H1 (cell line): Measurements from ENCODE around the gene COMMD8. TPM values are rescaled to one million over a fixed set of nuclear protein-coding genes. Genes with fewer than 3 reads are reported as not detected.

ENCODE experiments used
- CTCF ChIA-PET: fragments of 300-600 bp; sonication (Branson Sonifier 250); formaldehyde crosslinking; loops from one replicate; lab custom pipeline; 2021; ENCODE audit not compliant: partially characterized antibody; lab: Charles Lee
- POLR2A ChIA-PET: fragments of 300-600 bp; sonication (Branson Sonifier 250); formaldehyde crosslinking; loops from one replicate; lab custom pipeline; 2021; ENCODE audit warnings: inconsistent platforms; ENCODE audit not compliant: partially characterized antibody; lab: Charles Lee
- DNase-seq, 2 experiments: peaks; one replicate each; pipeline versions ENCODE4 v3.0.0 to v3.0.0-alpha.2; 2010 to 2022; ENCODE audit warnings: low spot score in 2 of 2, low read depth in 1 of 2, mixed read lengths in 1 of 2
- FAIRE-seq: peaks from 2 replicates; lab custom pipeline; 2011; peaks lifted over from hg19 to GRCh38; lab: Jason Lieb, UNC
- H2AFZ ChIP-seq: 2 replicates; pipeline ENCODE4 v1.8.1; 2012; ENCODE audit warnings: low read length, inconsistent platforms
- H2AK5ac ChIP-seq: 2 replicates; pipeline ENCODE4 v1.6.1; 2013; ENCODE audit warnings: low read depth, low read length
- H2BK120ac ChIP-seq: replicated peaks from 2 replicates; pipeline ENCODE3; 2013; ENCODE audit warnings: low read depth, low read length, inconsistent platforms
- H2BK12ac ChIP-seq: 2 replicates; pipeline ENCODE4 v1.6.1; 2013; ENCODE audit warnings: low read depth, low read length
- H2BK15ac ChIP-seq: 2 replicates; pipeline ENCODE4 v1.6.1; 2013; ENCODE audit warnings: low read length
- H2BK20ac ChIP-seq: 2 replicates; pipeline ENCODE4 v1.6.1; 2013; ENCODE audit warnings: low read length
- H2BK5ac ChIP-seq: 2 replicates; pipeline ENCODE4 v1.6.1; 2013; ENCODE audit warnings: low read depth, low read length
- H3K14ac ChIP-seq: 2 replicates; pipeline ENCODE4 v1.6.1; 2013; ENCODE audit warnings: inconsistent platforms; ENCODE audit not compliant: insufficient read length
- H3K18ac ChIP-seq: 2 replicates; pipeline ENCODE4 v1.6.1; 2013; ENCODE audit warnings: low read length; ENCODE audit errors: extremely low read depth
- H3K23ac ChIP-seq: 2 replicates; pipeline ENCODE4 v1.6.1; 2013; ENCODE audit warnings: inconsistent platforms; ENCODE audit not compliant: insufficient read length
- H3K23me2 ChIP-seq: 2 replicates; pipeline ENCODE4 v1.6.1; 2013; ENCODE audit warnings: low read depth, low read length
- H3K27ac ChIP-seq: 2 replicates; pipeline ENCODE4 v1.6.1; 2011; ENCODE audit warnings: low read depth, low read length, inconsistent platforms
- H3K27me3 ChIP-seq, 4 experiments: replicated peaks in 1 of 4; 1 replicate in 1 of 4; 2 replicates in 3 of 4; pipeline versions ENCODE4 v1.6.1 to v1.8.1; 2011 to 2013; ENCODE audit warnings: low read length in 3 of 4, mild to moderate bottlenecking in 3 of 4, inconsistent platforms in 2 of 4, mixed read lengths in 2 of 4, moderate library complexity in 1 of 4; ENCODE audit not compliant: control insufficient read depth in 3 of 4, insufficient read depth in 3 of 4; ENCODE audit errors: extremely low read depth in 1 of 4
- H3K36me3 ChIP-seq, 4 experiments: 2 replicates each; pipeline versions ENCODE4 v1.6.1 to v1.8.1; 2011 to 2013; ENCODE audit warnings: mild to moderate bottlenecking in 4 of 4, low read length in 3 of 4, moderate library complexity in 2 of 4, control low read depth in 1 of 4, inconsistent platforms in 1 of 4; ENCODE audit not compliant: insufficient read depth in 4 of 4, control insufficient read depth in 2 of 4
- H3K4ac ChIP-seq: replicated peaks from 2 replicates; pipeline ENCODE3; 2013; ENCODE audit warnings: low read length, low read depth, mixed read lengths, inconsistent platforms; ENCODE audit not compliant: insufficient read length
- H3K4me1 ChIP-seq, 4 experiments: replicated peaks in 1 of 4; 1 replicate in 1 of 4; 2 replicates in 3 of 4; pipeline versions ENCODE4 v1.6.1 to v1.8.1; 2011 to 2013; ENCODE audit warnings: low read length in 3 of 4, inconsistent platforms in 2 of 4, mixed read lengths in 1 of 4; ENCODE audit not compliant: insufficient read depth in 4 of 4, control insufficient read depth in 3 of 4
- H3K4me2 ChIP-seq, 2 experiments: 2 replicates each; pipeline versions ENCODE4 v1.6.1 to v1.8.1; 2011 to 2013; ENCODE audit warnings: low read depth in 2 of 2, low read length in 2 of 2, control low read depth in 1 of 2, inconsistent platforms in 1 of 2, mild to moderate bottlenecking in 1 of 2; ENCODE audit not compliant: insufficient read depth in 1 of 2
- H3K4me3 ChIP-seq, 4 experiments: fragments of 200-600, 300-600 bp in 1 of 4; sonication (generic), shearing (Covaris generic), sonication (Bioruptor Twin) in 1 of 4; 2 replicates each; pipeline versions ENCODE4 v1.5.1 to v1.8.1; 2011 to 2016; ENCODE audit warnings: low read length in 4 of 4, low read depth in 3 of 4, control low read depth in 2 of 4, inconsistent platforms in 2 of 4, mild to moderate bottlenecking in 2 of 4, mixed read lengths in 1 of 4, moderate library complexity in 1 of 4; ENCODE audit not compliant: insufficient read depth in 2 of 4; ENCODE audit errors: extremely low read depth in 1 of 4
- H3K56ac ChIP-seq: replicated peaks from 2 replicates; pipeline ENCODE3; 2013; ENCODE audit warnings: low read depth, mild to moderate bottlenecking, mixed read lengths, low read length, inconsistent platforms; ENCODE audit not compliant: insufficient read length
- H3K79me1 ChIP-seq: 2 replicates; pipeline ENCODE4 v1.6.1; 2013; ENCODE audit warnings: low read depth, low read length, control low read depth
- H3K79me2 ChIP-seq, 2 experiments: 2 replicates each; pipeline versions ENCODE4 v1.6.1 to v1.8.1; 2012 to 2013; ENCODE audit warnings: low read length in 2 of 2, mild to moderate bottlenecking in 2 of 2, inconsistent platforms in 1 of 2; ENCODE audit not compliant: insufficient read depth in 2 of 2, control insufficient read depth in 1 of 2
- H3K9ac ChIP-seq, 4 experiments: replicated peaks in 1 of 4; 1 replicate in 1 of 4; 2 replicates in 3 of 4; pipeline versions ENCODE4 v1.6.1 to v1.8.1; 2011 to 2013; ENCODE audit warnings: low read depth in 3 of 4, low read length in 3 of 4, control low read depth in 2 of 4, mild to moderate bottlenecking in 2 of 4, moderate library complexity in 2 of 4, inconsistent platforms in 1 of 4; ENCODE audit errors: extremely low read depth in 1 of 4
- H3K9me3 ChIP-seq, 2 experiments: 2 replicates each; pipeline versions ENCODE4 v1.6.1 to v1.8.1; 2012 to 2013; ENCODE audit warnings: mild to moderate bottlenecking in 2 of 2, moderate library complexity in 2 of 2, control low read depth in 1 of 2, inconsistent platforms in 1 of 2, low read depth in 1 of 2, low read length in 1 of 2, mixed read lengths in 1 of 2; ENCODE audit not compliant: insufficient read depth in 2 of 2
- H4K20me1 ChIP-seq, 2 experiments: replicated peaks in 1 of 2; 2 replicates each; pipeline versions ENCODE3 to v1.8.1; 2011 to 2013; ENCODE audit warnings: inconsistent platforms in 2 of 2, low read length in 2 of 2, mild to moderate bottlenecking in 1 of 2; ENCODE audit not compliant: insufficient read depth in 2 of 2, control insufficient read depth in 1 of 2
- H4K5ac ChIP-seq: 2 replicates; pipeline ENCODE4 v1.6.1; 2013; ENCODE audit warnings: low read length, low read depth, mixed read lengths, inconsistent platforms; ENCODE audit not compliant: insufficient read length
- H4K8ac ChIP-seq: 2 replicates; pipeline ENCODE4 v1.8.0; 2013; ENCODE audit warnings: mild to moderate bottlenecking, moderate library complexity, low read length, inconsistent platforms; ENCODE audit not compliant: insufficient read depth; ENCODE audit errors: extremely low read depth
- H4K91ac ChIP-seq: replicated peaks from 2 replicates; pipeline ENCODE3; 2013; ENCODE audit warnings: low read length, mixed read lengths, inconsistent platforms; ENCODE audit not compliant: insufficient read length
- BRCA1 ChIP-seq: IDR thresholded peaks from 2 replicates; pipeline ENCODE4 v1.6.1; 2012; ENCODE audit warnings: low read depth, low read length, improper control_type of control experiment
- CBX5 ChIP-seq: fragments of 300-800, 300-1000 bp; sonication (generic); IDR thresholded peaks from 2 replicates; pipeline ENCODE4 v1.7.1; 2016; ENCODE audit warnings: antibody characterized with exemption, low read length, low read depth
- EZH2 ChIP-seq: fragments of 200-600 bp; sonication (generic); IDR thresholded peaks from 2 replicates; pipeline ENCODE4 v1.7.1; 2012; ENCODE audit warnings: low read depth, mild to moderate bottlenecking, moderate library complexity, low read length, inconsistent platforms; ENCODE audit not compliant: severe bottlenecking
- HDAC2 ChIP-seq, 2 experiments: fragments of 300-600 bp in 1 of 2; sonication (generic) in 1 of 2; IDR thresholded peaks; 2 replicates each; pipeline ENCODE4 v1.6.1; 2011 to 2012; ENCODE audit warnings: low read depth in 2 of 2, low read length in 2 of 2, mild to moderate bottlenecking in 2 of 2, moderate library complexity in 2 of 2, borderline replicate concordance in 1 of 2, inconsistent platforms in 1 of 2
- SAP30 ChIP-seq: fragments of 300-600 bp; sonication (generic); IDR thresholded peaks from 2 replicates; pipeline ENCODE4 v1.7.1; 2012; ENCODE audit warnings: low read length, moderate library complexity, mild to moderate bottlenecking, inconsistent platforms; ENCODE audit not compliant: insufficient read depth, insufficient replicate concordance
- SP4 ChIP-seq: IDR thresholded peaks from 2 replicates; pipeline ENCODE4 v1.6.1; 2012; ENCODE audit warnings: low read length, inconsistent platforms
- SUZ12 ChIP-seq: fragments of 200-600 bp; sonication (generic); IDR thresholded peaks from 2 replicates; pipeline ENCODE4 v1.6.1; 2012; ENCODE audit warnings: mild to moderate bottlenecking, inconsistent platforms, low read length, moderate library complexity, mixed read lengths
- TAF1 ChIP-seq: IDR thresholded peaks from 2 replicates; pipeline ENCODE4 v1.6.1; 2011; ENCODE audit warnings: mild to moderate bottlenecking, low read depth, low read length
- TCF12 ChIP-seq: IDR thresholded peaks from 2 replicates; pipeline ENCODE4 v1.6.1; 2011; ENCODE audit warnings: low read depth, mild to moderate bottlenecking, low read length
- WGBS, 2 experiments: shearing (Covaris generic) in 1 of 2; methylation state at CpG; one replicate each; pipeline versions ENCODE4 v1.1.6 to v1.1.7; 2013 to 2015; ENCODE audit warnings: low lambda C conversion rate in 2 of 2, mixed read lengths in 2 of 2, inconsistent platforms in 1 of 2, low coverage in 1 of 2, missing lambda C conversion rate in 1 of 2; ENCODE audit not compliant: insufficient replicate concordance in 2 of 2, insufficient coverage in 1 of 2, insufficient read length in 1 of 2; ENCODE audit errors: extremely low coverage in 1 of 2, missing lambda C conversion rate in 1 of 2; 5-methylcytosine and 5-hydroxymethylcytosine counted together
- polyA plus RNA-seq, 7 experiments: library from polyadenylated mRNA; depleted of rRNA in 3 of 7; stranded (reverse) in 5 of 7; unstranded in 2 of 7; fragments of >200 nt in 5 of 7; fragments of 200-250 nt in 2 of 7; gene quantifications; 1 replicate in 5 of 7; 2 replicates in 1 of 7; 4 replicates in 1 of 7; pipeline versions ENCODE4 v1.2.1 to v1.2.3, GENCODE V29; 2011 to 2013; ENCODE audit warnings: missing spikeins in 2 of 7, mixed read lengths in 2 of 7
- total RNA-seq: library from RNA; stranded (reverse); fragmentation: NEBNext Ultra II Directional; extraction: Animal tissue kit (Norgen Biotek cat#: 25700); gene quantifications from 2 replicates; pipeline ENCODE4 v1.2.1, GENCODE V29; 2021
- TF ChIP-seq, protein P1 (sequence below): IDR thresholded peaks from 2 replicates; pipeline ENCODE4 v1.6.1; 2012; ENCODE audit warnings: inconsistent platforms
- TF ChIP-seq, protein P2 (sequence below): IDR thresholded peaks from 2 replicates; pipeline ENCODE4 v1.6.1; 2012; ENCODE audit warnings: inconsistent platforms
- TF ChIP-seq, protein P3 (sequence below): IDR thresholded peaks from 2 replicates; pipeline ENCODE4 v1.6.1; 2012; ENCODE audit warnings: low read length, inconsistent platforms

COMMD8 gene
- total and polyA plus RNA-seq, 2 of the 8 experiments (the other 6 are each of a cell fraction or from before 2014, with no cell fraction given): 1.6 to 7.2 TPM

DNA sequence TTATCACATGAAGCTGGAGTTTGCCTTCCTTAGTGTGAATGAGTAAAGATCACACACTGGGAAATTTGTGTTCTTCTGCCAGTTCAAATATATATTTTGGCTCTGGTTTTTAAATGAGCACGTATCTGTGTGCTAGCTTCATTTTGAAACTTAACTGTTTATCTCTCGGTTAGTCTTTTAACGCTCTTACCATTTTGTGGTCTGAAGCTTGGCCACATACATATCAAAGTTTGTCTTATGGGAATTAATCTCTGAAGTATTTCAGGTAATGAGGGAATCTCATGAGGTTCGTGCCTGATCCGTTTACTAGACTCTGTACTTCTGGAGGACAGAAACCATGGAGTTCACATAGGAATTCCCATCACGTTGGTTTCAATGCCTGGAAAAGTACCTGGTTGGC lies 35.4 kb upstream of the COMMD8 start:
- no peaks in the 10 kb centered on the region for H3K9me3 ChIP-seq
- no peaks in the 10 kb centered on the region for H3K79me2 ChIP-seq
- no peak overlapping the region for H2BK20ac ChIP-seq
- H3K23me2 ChIP-seq: no peaks in the 10 kb centered on the region
- no peak overlapping the region for H3K18ac ChIP-seq
- no peak overlapping the region for H3K9ac ChIP-seq
- peaks cover 0 to 1% (median 0%) of the 10 kb centered on the region in 4 experiments; a peak in 1 of 7 replicates for H3K27me3 ChIP-seq
- no peak overlapping the region for H4K5ac ChIP-seq
- H3K4me1 ChIP-seq: no peaks in the 10 kb centered on the region
- no peaks in the 10 kb centered on the region for H3K79me1 ChIP-seq
- ChIA-PET CTCF (no interaction called here), POLR2A (no interaction called here)
- H3K27ac ChIP-seq: no peak overlapping the region
- no peak overlapping the region for H2BK5ac ChIP-seq
- no peak overlapping the region for H2AK5ac ChIP-seq
- WGBS, 2 experiments: 85% methylated on average over 6 of the region's 6 CpGs; no CpG with 5 or more reads in 1 of the 2 experiments
- no peak overlapping the region for H2BK15ac ChIP-seq
- no peak overlapping the region for H3K4ac ChIP-seq
- no peak overlapping the region for H3K56ac ChIP-seq
- no peaks in the 10 kb centered on the region for H3K36me3 ChIP-seq
- H3K4me2 ChIP-seq: no peak overlapping the region
- no peak overlapping the region for H2BK12ac ChIP-seq
- H3K4me3 ChIP-seq: no peak overlapping the region
- H3K14ac ChIP-seq: no peak overlapping the region
- no peak overlapping the region for H3K23ac ChIP-seq
- no peak overlapping the region for H4K8ac ChIP-seq
- no peak overlapping the region for H4K91ac ChIP-seq
- no peak overlapping the region for H2AFZ ChIP-seq
- DNase-seq (no peak), FAIRE-seq (no peak)
- no peak overlapping the region for H2BK120ac ChIP-seq
- H4K20me1 ChIP-seq: no peaks in the 10 kb centered on the region
- TF ChIP-seq, protein P1, sequence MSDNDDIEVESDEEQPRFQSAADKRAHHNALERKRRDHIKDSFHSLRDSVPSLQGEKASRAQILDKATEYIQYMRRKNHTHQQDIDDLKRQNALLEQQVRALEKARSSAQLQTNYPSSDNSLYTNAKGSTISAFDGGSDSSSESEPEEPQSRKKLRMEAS: no peak
- TF ChIP-seq CBX5 (no peak), HDAC2 (IDR thresholded peaks at IDR 0.05; ENCODE audit: borderline replicate concordance in 1 of 2, low read depth in 2 of 2, low read length in 2 of 2) (no peak), TAF1 (no peak), SAP30 (no peak), TCF12 (no peak), EZH2 (no peak), SP4 (no peak), SUZ12 (no peak), BRCA1 (no peak)
- TF ChIP-seq, protein P2, sequence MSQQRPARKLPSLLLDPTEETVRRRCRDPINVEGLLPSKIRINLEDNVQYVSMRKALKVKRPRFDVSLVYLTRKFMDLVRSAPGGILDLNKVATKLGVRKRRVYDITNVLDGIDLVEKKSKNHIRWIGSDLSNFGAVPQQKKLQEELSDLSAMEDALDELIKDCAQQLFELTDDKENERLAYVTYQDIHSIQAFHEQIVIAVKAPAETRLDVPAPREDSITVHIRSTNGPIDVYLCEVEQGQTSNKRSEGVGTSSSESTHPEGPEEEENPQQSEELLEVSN: no peak
- TF ChIP-seq, protein P3, sequence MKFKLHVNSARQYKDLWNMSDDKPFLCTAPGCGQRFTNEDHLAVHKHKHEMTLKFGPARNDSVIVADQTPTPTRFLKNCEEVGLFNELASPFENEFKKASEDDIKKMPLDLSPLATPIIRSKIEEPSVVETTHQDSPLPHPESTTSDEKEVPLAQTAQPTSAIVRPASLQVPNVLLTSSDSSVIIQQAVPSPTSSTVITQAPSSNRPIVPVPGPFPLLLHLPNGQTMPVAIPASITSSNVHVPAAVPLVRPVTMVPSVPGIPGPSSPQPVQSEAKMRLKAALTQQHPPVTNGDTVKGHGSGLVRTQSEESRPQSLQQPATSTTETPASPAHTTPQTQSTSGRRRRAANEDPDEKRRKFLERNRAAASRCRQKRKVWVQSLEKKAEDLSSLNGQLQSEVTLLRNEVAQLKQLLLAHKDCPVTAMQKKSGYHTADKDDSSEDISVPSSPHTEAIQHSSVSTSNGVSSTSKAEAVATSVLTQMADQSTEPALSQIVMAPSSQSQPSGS: no peak
